ENCODE data around the gene PSMD8. TPM values are rescaled to one million over a fixed set of nuclear protein-coding genes. Genes with fewer than 3 reads are reported as not detected.
"Not testable (repeated sequence)": the region's sequence is repeated elsewhere in the genome, so short reads cannot be mapped to it uniquely, and the experiment has no call there.

PSMD8 gene
- total RNA-seq, 1 donor from 2014 or later, result 123 TPM

GRCh38 chr19:38425810-38426466, 51.6 kb downstream of the PSMD8 start, which contains the start of gene RASGRP4:
TSS of gene RASGRP4 (minus strand) at chr19:38426219. CDS start at chr19:38426091, 128 bp downstream.
- Histone ChIP-seq H3K36me3 (no peaks in the 10 kb centered on the region), H3K4me1 (no peaks in the 10 kb centered on the region), H3K9me3 (no peaks in the 10 kb centered on the region), H3K4me3 (peak within 1 kb of the TSS; percentile 36), H3K27me3 (no peaks in the 10 kb centered on the region), H3K27ac (peak within 1 kb of the TSS; percentile 58)
- DNase-seq (peak; percentile 71), ATAC-seq (peak; percentile 88)
- intact Hi-C loops (cut with DNase I), result no loop called here
- TF ChIP-seq CTCF (IDR thresholded peaks at IDR 0.05), result no peak

- H3K27ac ChIP-seq; H3K36me3 ChIP-seq; H3K4me3 ChIP-seq; intact Hi-C loops (cut with DNase I); H3K9me3 ChIP-seq; H3K27me3 ChIP-seq; DNase-seq; ATAC-seq; H3K4me1 ChIP-seq: not testable (repeated sequence)
Observed at GRCh38 chr19:38427035-38427677, 52.8 kb downstream of the PSMD8 start.

GRCh38 chr19:38429055-38429810, 54.9 kb downstream of the PSMD8 start:
- intact Hi-C loops (cut with DNase I), result no loop called here
- Histone ChIP-seq H3K9me3 (no peaks in the 10 kb centered on the region), H3K36me3 (no peaks in the 10 kb centered on the region), H3K4me3 (no peak overlapping the region), H3K27me3 (peaks cover 14% of the 10 kb centered on the region), H3K4me1 (no peaks in the 10 kb centered on the region), H3K27ac (no peak overlapping the region)
- no peak for TF ChIP-seq CTCF (IDR thresholded peaks at IDR 0.05)
- ATAC-seq (no peak), DNase-seq (no peak)

GRCh38 chr19:38429811-38430156, 55.4 kb downstream of the PSMD8 start:
- intact Hi-C loops (cut with DNase I), result no loop called here
- DNase-seq, result no peak
- Histone ChIP-seq H3K27me3 (peaks cover 19% of the 10 kb centered on the region), H3K9me3 (no peaks in the 10 kb centered on the region), H3K36me3 (no peaks in the 10 kb centered on the region), H3K27ac (no peak overlapping the region), H3K4me1 (no peaks in the 10 kb centered on the region), H3K4me3 (no peak overlapping the region)
- no peak for TF ChIP-seq CTCF (IDR thresholded peaks at IDR 0.05)
- ATAC-seq, result no peak

GRCh38 chr19:38430931-38431330, 56.6 kb downstream of the PSMD8 start:
- Histone ChIP-seq H3K4me3 (no peak overlapping the region), H3K27ac (no peak overlapping the region), H3K4me1 (no peaks in the 10 kb centered on the region), H3K9me3 (no peaks in the 10 kb centered on the region), H3K27me3 (peaks cover 31% of the 10 kb centered on the region), H3K36me3 (no peaks in the 10 kb centered on the region)
- DNase-seq (no peak), ATAC-seq (no peak)
- no peak for TF ChIP-seq CTCF (IDR thresholded peaks at IDR 0.05)
- intact Hi-C loops (cut with DNase I), result no loop called here

- DNase-seq (peak; percentile 79), ATAC-seq (peak; percentile 89)
- no peaks in the 10 kb centered on the region for H3K36me3 ChIP-seq
- no peaks in the 10 kb centered on the region for H3K9me3 ChIP-seq
- no peak within 1 kb of the TSS for H3K4me3 ChIP-seq
- intact Hi-C loops (cut with DNase I), result no loop called here
- no peak within 1 kb of the TSS for H3K27ac ChIP-seq
- H3K27me3 ChIP-seq, result peaks cover 35% of the 10 kb centered on the region
- no peak for TF ChIP-seq CTCF (IDR thresholded peaks at IDR 0.05)
- H3K4me1 ChIP-seq, result no peaks in the 10 kb centered on the region
Observed at GRCh38 chr19:38433268-38433733, 58.9 kb downstream of the PSMD8 start, which contains the start of gene RYR1. TSS of gene RYR1 (plus strand) at chr19:38433691. CDS start at chr19:38433830, 139 bp downstream.

Measured in upper lobe of right lung (tissue), 1 donor.